Neuronal stem cell (in vitro differentiated cells): ENCODE measurements around the gene KBTBD4.

Source experiments
- DNase-seq: peaks from one replicate; pipeline ENCODE4 v3.0.0-alpha.2; 2013; ENCODE audit warnings: low spot score
- H2AFZ ChIP-seq: one replicate; pipeline ENCODE4 v1.6.1; 2013; ENCODE audit warnings: mild to moderate bottlenecking, low read length, inconsistent platforms
- H2AK5ac ChIP-seq: 2 replicates; pipeline ENCODE4 v1.6.1; 2013; ENCODE audit warnings: low read depth, mild to moderate bottlenecking, inconsistent platforms, low read length, moderate library complexity, mixed read lengths
- H2BK120ac ChIP-seq: 2 replicates; pipeline ENCODE4 v1.6.1; 2013; ENCODE audit warnings: low read depth, mild to moderate bottlenecking, inconsistent platforms, low read length, moderate library complexity, mixed read lengths
- H2BK12ac ChIP-seq: one replicate; pipeline ENCODE4 v1.6.1; 2013; ENCODE audit warnings: low read length, inconsistent platforms
- H2BK15ac ChIP-seq: 2 replicates; pipeline ENCODE4 v1.6.1; 2013; ENCODE audit warnings: mild to moderate bottlenecking, low read length, inconsistent platforms, mixed read lengths
- H2BK5ac ChIP-seq: one replicate; pipeline ENCODE4 v1.6.1; 2013; ENCODE audit warnings: inconsistent platforms, mild to moderate bottlenecking, low read length, moderate library complexity
- H3K14ac ChIP-seq: one replicate; pipeline ENCODE4 v1.6.1; 2013; ENCODE audit warnings: low read length, inconsistent platforms
- H3K18ac ChIP-seq: 2 replicates; pipeline ENCODE4 v1.6.1; 2013; ENCODE audit warnings: low read length, inconsistent platforms
- H3K23ac ChIP-seq: 2 replicates; pipeline ENCODE4 v1.6.1; 2013; ENCODE audit warnings: low read depth, mild to moderate bottlenecking, mixed read lengths, low read length, inconsistent platforms; ENCODE audit not compliant: poor library complexity
- H3K27ac ChIP-seq: replicated peaks from 3 replicates; pipeline ENCODE4 v1.5.1; 2013; ENCODE audit warnings: low read length, inconsistent platforms
- H3K27me3 ChIP-seq, 3 experiments: 2 replicates each; pipeline ENCODE4 v1.6.1; 2013; ENCODE audit warnings: low read length in 3 of 3, mild to moderate bottlenecking in 2 of 3, inconsistent platforms in 1 of 3, low read depth in 1 of 3, mixed read lengths in 1 of 3, moderate library complexity in 1 of 3; ENCODE audit not compliant: control insufficient read depth in 3 of 3, insufficient read depth in 3 of 3
- H3K36me3 ChIP-seq, 2 donors: replicated peaks in 1 of 2; 2 replicates each; pipeline ENCODE4 v1.6.1; 2013; ENCODE audit warnings: low read length in 2 of 2; ENCODE audit not compliant: control insufficient read depth in 2 of 2, insufficient read depth in 2 of 2
- H3K4ac ChIP-seq: 2 replicates; pipeline ENCODE4 v1.6.1; 2013; ENCODE audit warnings: inconsistent platforms, mild to moderate bottlenecking, low read length, moderate library complexity
- H3K4me1 ChIP-seq, 2 donors: 1 replicate in 1 of 2; 2 replicates in 1 of 2; pipeline ENCODE4 v1.6.1; 2013; ENCODE audit warnings: low read length in 2 of 2, low read depth in 1 of 2; ENCODE audit not compliant: control insufficient read depth in 2 of 2, insufficient read depth in 1 of 2
- H3K4me2 ChIP-seq: one replicate; pipeline ENCODE4 v1.6.1; 2013; ENCODE audit warnings: mild to moderate bottlenecking, low read length, inconsistent platforms; ENCODE audit not compliant: insufficient read depth, poor library complexity, severe bottlenecking
- H3K4me3 ChIP-seq, 2 donors: 2 replicates each; pipeline ENCODE4 v1.5.1; 2013; ENCODE audit warnings: low read length in 2 of 2, mild to moderate bottlenecking in 2 of 2, inconsistent platforms in 1 of 2, moderate library complexity in 1 of 2
- H3K79me1 ChIP-seq: one replicate; pipeline ENCODE4 v1.6.1; 2013; ENCODE audit warnings: low read depth, mild to moderate bottlenecking, inconsistent platforms, low read length, moderate library complexity
- H3K9ac ChIP-seq: one replicate; pipeline ENCODE4 v1.6.1; 2013; ENCODE audit warnings: mild to moderate bottlenecking, low read depth, low read length, inconsistent platforms; ENCODE audit not compliant: poor library complexity
- H3K9me3 ChIP-seq, 2 donors: replicated peaks in 1 of 2; 2 replicates each; pipeline versions ENCODE3 to v1.6.1; 2013; ENCODE audit warnings: low read length in 2 of 2, mild to moderate bottlenecking in 2 of 2, inconsistent platforms in 1 of 2, low read depth in 1 of 2, mixed read lengths in 1 of 2, moderate library complexity in 1 of 2; ENCODE audit not compliant: control insufficient read depth in 2 of 2, insufficient read depth in 1 of 2
- H4K8ac ChIP-seq: one replicate; pipeline ENCODE4 v1.6.1; 2013; ENCODE audit warnings: low read depth, mild to moderate bottlenecking, inconsistent platforms, low read length, moderate library complexity
- H4K91ac ChIP-seq: one replicate; pipeline ENCODE4 v1.6.1; 2013; ENCODE audit warnings: low read length, low read depth, mild to moderate bottlenecking, inconsistent platforms; ENCODE audit not compliant: poor library complexity
- WGBS, 2 donors: extraction: QIAGEN DNeasy Blood & Tissue Kit; methylation state at CpG; one replicate each; pipeline ENCODE4 v1.1.7; 2013; ENCODE audit warnings: missing lambda C conversion rate in 2 of 2, mixed read lengths in 1 of 2; ENCODE audit not compliant: insufficient read length in 2 of 2, insufficient replicate concordance in 1 of 2; ENCODE audit errors: extremely low coverage in 2 of 2; 5-methylcytosine and 5-hydroxymethylcytosine counted together

The KBTBD4 gene

DNA sequence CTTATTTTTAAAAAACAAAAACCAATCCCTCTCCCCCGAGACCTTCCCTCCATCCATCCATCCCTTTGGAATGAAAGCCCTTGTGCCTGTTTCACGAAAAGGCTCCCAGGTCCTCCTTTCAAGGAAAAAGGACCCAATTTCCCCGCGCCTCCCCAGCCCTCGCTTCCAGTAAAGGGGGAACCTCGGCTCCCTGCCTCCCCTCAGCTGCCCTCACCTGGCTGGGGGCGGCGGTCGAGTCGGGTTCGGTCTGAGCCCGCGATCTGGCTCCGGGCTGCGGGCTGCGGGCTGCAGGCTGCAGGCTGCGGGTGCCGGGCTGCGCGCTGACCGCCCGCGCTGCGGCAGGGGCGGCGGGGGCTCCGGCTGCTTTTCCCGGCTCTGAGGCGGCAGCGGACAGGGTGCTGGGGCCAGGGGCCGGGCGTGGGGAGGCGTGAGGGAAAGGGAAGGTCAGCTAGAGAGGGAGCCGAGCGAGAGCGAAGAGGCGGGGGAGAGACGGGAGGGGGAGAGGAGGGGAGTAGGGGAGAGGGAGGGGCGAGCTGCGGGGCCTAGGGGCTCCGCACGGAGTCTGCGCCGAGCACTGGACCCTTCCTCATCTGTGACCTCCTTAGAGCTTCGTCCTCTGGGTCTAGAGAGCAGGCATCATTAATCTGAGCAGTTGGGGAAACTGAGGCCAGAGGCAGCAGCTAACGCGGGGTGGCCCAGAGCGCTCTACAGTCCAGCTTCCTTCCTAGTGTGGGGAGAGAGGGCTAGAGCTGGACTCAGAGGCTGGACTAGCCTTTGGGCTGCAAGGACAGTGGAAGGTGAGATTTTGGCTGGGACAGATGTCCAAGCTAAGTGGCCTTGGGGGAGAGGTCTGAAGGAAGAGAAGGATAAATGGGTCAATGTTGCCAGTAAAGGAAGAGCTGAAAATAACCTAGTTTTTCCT is 15.4 kb upstream of the KBTBD4 start, which contains the start of gene C1QTNF4:
Gene C1QTNF4, minus strand, starts transcription at position 478 of the 922 bp plus-strand sequence. CDS start 3,601 bp downstream, outside the sequence.
- Histone ChIP-seq H3K27me3 (peaks cover 0 to 21% (median 3%) of the 10 kb centered on the region in 3 experiments), H3K9me3 (no peaks in the 10 kb centered on the region), H3K79me1 (peaks cover 2% of the 10 kb centered on the region), H3K27ac (no peak within 1 kb of the TSS), H3K18ac (peak within 1 kb of the TSS; percentile 98), H2BK120ac (peak within 1 kb of the TSS; percentile 56), H3K4me3 (peak within 1 kb of the TSS; percentile 57 to 81), H3K14ac (peak within 1 kb of the TSS; percentile 38), H3K4me1 (peaks cover 10 to 24% of the 10 kb centered on the region in 2 donors), H3K4ac (no peak within 1 kb of the TSS), H3K9ac (peak within 1 kb of the TSS; percentile 92), H3K36me3 (no peaks in the 10 kb centered on the region), H4K8ac (no peak within 1 kb of the TSS), H2BK12ac (peak within 1 kb of the TSS; percentile 41), H2BK15ac (peak within 1 kb of the TSS; percentile 67), H2AFZ (peak within 1 kb of the TSS; percentile 95), H2BK5ac (no peak within 1 kb of the TSS), H4K91ac (no peak within 1 kb of the TSS), H3K4me2 (peak within 1 kb of the TSS; percentile 97), H2AK5ac (peak within 1 kb of the TSS; percentile 59), H3K23ac (peak within 1 kb of the TSS; percentile 80)
- WGBS, 2 donors, result no CpG with 5 or more reads among the region's 48 CpGs
- peak; percentile 31 for DNase-seq

DNA sequence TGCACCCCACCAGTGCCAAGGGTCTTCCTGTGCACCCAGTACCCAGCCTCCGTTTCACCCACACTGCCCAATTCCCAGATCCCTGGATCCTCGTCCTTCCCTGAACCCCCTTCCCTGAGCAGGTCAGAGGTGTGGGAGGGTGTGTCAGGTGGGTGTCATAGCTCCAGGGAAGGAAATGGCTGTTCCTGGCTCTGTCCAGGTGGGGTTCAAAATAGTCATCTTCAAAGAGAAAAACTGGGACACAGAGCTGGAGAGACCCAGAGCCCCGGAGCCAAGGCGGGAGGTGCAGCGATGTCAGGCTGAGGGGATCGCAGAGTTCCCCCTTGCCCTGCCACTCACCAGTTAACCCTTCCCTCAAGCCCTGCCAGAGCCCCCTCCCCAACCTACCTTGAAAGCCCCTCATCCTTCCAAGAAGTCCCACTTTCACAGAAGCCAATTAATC is 14.7 kb upstream of the KBTBD4 start:
- Histone ChIP-seq H3K27ac (no peak overlapping the region), H3K14ac (peak overlapping the region; percentile 25), H3K18ac (peak overlapping the region; percentile 98), H3K4ac (no peak overlapping the region), H3K9ac (peak overlapping the region; percentile 68), H2BK5ac (no peak overlapping the region), H3K4me2 (peak overlapping the region; percentile 97), H4K91ac (no peak overlapping the region), H3K36me3 (no peaks in the 10 kb centered on the region), H2AFZ (peak overlapping the region; percentile 95), H3K9me3 (no peaks in the 10 kb centered on the region), H3K4me3 (peak overlapping the region; percentile 57 to 81), H3K23ac (no peak overlapping the region), H4K8ac (no peak overlapping the region), H3K79me1 (peaks cover 2% of the 10 kb centered on the region), H3K27me3 (peaks cover 0 to 21% (median 3%) of the 10 kb centered on the region in 3 experiments), H3K4me1 (peaks cover 10 to 24% of the 10 kb centered on the region in 2 donors), H2BK12ac (no peak overlapping the region), H2AK5ac (no peak overlapping the region), H2BK120ac (no peak overlapping the region), H2BK15ac (peak overlapping the region; percentile 67)
- DNase-seq, result no peak
- no CpG with 5 or more reads among the region's 6 CpGs for WGBS, 2 donors

DNA sequence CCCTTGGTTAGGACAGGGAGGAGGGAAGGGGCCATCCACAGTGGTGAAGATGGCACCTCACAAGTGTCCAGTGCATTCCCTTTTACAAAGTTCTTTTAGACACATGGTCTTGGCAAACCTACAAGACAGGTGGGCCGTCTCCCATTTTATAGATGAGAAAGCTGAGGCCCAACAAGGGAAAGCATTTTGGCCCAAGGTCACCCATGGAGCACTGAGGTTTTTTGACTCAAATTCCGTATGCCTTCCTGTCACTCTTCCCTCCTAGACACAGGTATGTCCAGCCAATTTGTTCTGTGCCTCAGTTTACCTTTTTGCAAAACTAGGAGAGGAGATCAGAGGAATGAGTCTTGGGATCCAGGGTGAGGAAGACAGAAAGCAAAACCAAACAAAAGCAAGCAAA is 14.2 kb upstream of the KBTBD4 start:
- Histone ChIP-seq H4K8ac (no peak overlapping the region), H3K18ac (no peak overlapping the region), H3K4me2 (no peak overlapping the region), H2AFZ (no peak overlapping the region), H3K9ac (no peak overlapping the region), H3K27ac (no peak overlapping the region), H3K4ac (no peak overlapping the region), H3K4me3 (no peak overlapping the region), H3K79me1 (peaks cover 2% of the 10 kb centered on the region), H2AK5ac (no peak overlapping the region), H2BK12ac (no peak overlapping the region), H3K36me3 (no peaks in the 10 kb centered on the region), H4K91ac (no peak overlapping the region), H2BK5ac (no peak overlapping the region), H3K23ac (no peak overlapping the region), H3K27me3 (peaks cover 0 to 21% (median 3%) of the 10 kb centered on the region in 3 experiments), H3K4me1 (peaks cover 11 to 26% of the 10 kb centered on the region in 2 donors), H3K14ac (no peak overlapping the region), H2BK120ac (no peak overlapping the region), H2BK15ac (no peak overlapping the region), H3K9me3 (no peaks in the 10 kb centered on the region)
- no peak for DNase-seq
- no CpG with 5 or more reads among the region's 2 CpGs for WGBS, 2 donors

DNA sequence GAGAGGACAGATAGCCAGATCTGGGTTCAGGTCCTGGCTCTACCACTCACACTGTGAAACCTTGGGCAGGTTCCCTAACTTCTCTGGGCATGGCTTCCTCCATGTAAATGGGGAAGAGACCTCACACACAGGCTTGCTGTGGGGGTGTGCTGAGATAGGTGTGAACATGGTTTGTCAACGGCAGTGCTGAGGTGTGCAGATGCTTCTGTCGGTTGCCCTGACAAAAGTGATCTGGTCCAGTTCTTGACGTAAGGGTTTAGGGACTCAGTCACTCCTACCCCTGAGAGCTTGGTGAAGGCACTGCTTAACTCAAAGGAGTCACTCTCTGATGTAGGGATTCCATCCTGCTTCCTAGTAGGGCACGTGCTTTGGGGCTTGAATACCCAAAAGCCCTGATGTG is 13.5 kb upstream of the KBTBD4 start:
- DNase-seq, result no peak
- H2BK12ac ChIP-seq, result no peak overlapping the region
- no peak overlapping the region for H4K91ac ChIP-seq
- no peak overlapping the region for H3K4me3 ChIP-seq
- H3K9me3 ChIP-seq, result no peaks in the 10 kb centered on the region
- H3K36me3 ChIP-seq, result no peaks in the 10 kb centered on the region
- H3K4me2 ChIP-seq, result no peak overlapping the region
- no peak overlapping the region for H2BK120ac ChIP-seq
- no peak overlapping the region for H4K8ac ChIP-seq
- H3K18ac ChIP-seq, result no peak overlapping the region
- H3K27ac ChIP-seq, result no peak overlapping the region
- H3K27me3 ChIP-seq, result peaks cover 0 to 21% (median 3%) of the 10 kb centered on the region in 3 experiments
- peaks cover 2% of the 10 kb centered on the region for H3K79me1 ChIP-seq
- no peak overlapping the region for H3K14ac ChIP-seq
- H2BK15ac ChIP-seq, result no peak overlapping the region
- no peak overlapping the region for H2AK5ac ChIP-seq
- H3K4me1 ChIP-seq, result peaks cover 11 to 26% of the 10 kb centered on the region in 2 donors
- H3K4ac ChIP-seq, result no peak overlapping the region
- H2BK5ac ChIP-seq, result no peak overlapping the region
- H2AFZ ChIP-seq, result peak overlapping the region; percentile 81
- no peak overlapping the region for H3K9ac ChIP-seq
- no CpG with 5 or more reads among the region's 4 CpGs for WGBS, 2 donors
- H3K23ac ChIP-seq, result no peak overlapping the region
